Measurements from ENCODE around the gene SF3B2.

SF3B2 gene

DNA sequence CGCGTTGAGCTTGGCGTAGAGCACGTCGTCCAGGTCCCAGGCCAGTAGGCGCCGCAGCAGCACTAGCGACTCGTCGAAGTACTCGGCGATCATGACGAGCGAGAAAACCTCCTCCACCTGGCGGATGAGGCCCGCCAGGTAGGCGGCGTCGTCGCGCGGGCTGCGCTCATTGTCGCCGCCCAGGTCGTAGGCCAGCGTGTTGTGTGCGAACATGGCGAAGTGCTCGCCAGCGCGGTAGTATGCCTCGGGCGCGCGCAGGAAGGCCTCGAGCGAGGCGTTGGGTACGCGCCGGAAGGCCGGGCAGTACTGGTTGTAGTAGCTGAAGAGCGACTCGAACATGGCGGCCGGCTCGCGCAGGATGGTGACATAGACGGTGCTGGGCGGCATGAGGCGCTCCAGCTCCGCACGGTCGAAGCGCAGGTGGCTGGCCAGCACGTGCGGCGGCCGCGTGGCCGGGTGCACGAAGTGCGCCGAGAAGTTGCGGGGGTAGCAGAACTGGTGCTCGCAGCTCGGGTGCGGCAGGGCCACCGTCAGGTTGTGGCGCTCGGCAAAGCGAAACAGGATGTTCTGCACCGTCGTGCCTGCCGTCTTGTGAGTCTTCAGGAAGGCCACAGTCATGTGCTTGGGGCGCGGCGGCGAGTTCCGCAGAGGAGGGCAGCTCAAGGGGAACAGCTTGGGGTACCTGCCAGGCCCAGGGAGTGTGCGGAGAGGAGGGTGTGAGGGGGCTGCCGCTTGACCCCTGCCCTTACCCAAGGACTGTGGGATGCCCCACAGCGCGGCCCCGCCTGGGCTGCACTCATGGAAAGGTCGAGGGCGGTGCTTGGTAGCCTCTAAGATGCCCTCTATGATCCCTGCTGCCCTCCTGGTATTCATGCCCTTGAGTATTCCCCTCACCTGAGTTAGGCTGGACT, 8.9 kb upstream of the SF3B2 start:
- TF ChIP-seq, protein P1, sequence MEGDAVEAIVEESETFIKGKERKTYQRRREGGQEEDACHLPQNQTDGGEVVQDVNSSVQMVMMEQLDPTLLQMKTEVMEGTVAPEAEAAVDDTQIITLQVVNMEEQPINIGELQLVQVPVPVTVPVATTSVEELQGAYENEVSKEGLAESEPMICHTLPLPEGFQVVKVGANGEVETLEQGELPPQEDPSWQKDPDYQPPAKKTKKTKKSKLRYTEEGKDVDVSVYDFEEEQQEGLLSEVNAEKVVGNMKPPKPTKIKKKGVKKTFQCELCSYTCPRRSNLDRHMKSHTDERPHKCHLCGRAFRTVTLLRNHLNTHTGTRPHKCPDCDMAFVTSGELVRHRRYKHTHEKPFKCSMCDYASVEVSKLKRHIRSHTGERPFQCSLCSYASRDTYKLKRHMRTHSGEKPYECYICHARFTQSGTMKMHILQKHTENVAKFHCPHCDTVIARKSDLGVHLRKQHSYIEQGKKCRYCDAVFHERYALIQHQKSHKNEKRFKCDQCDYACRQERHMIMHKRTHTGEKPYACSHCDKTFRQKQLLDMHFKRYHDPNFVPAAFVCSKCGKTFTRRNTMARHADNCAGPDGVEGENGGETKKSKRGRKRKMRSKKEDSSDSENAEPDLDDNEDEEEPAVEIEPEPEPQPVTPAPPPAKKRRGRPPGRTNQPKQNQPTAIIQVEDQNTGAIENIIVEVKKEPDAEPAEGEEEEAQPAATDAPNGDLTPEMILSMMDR (conservative IDR thresholded peaks at IDR 0.05; ENCODE audit: control insufficient read depth, insufficient read depth, low read depth, low read length), result no peak
- DNase-seq (ENCODE audit: low read depth), result no peak
- no peak overlapping the region for H3K4me3 ChIP-seq (ENCODE audit: control insufficient read depth, low read depth, low read length)

DNA sequence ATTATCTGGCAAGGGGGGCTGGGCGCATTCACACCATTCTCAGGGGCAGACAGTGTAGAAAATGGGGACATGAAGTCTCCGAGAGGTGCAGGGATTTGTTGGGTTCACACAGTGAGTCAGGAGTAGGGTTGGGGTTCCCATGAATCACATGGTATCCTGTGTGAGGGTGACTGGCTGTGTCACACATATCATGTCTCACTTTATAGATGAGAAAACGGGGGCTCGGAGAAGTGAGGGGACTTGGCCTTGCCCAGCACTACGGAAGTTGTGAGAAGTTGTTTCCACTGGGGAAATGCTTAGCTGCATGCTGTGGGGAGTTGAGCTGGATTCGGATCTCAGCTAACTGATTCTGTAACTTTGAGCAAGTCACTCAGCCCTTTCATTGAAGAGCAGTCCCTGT, 7.4 kb upstream of the SF3B2 start:
- H3K4me3 ChIP-seq (ENCODE audit: control insufficient read depth, low read depth, low read length), result no peak overlapping the region
- TF ChIP-seq, protein P1 (conservative IDR thresholded peaks at IDR 0.05; ENCODE audit: control insufficient read depth, insufficient read depth, low read depth, low read length), result no peak
- no peak for DNase-seq (ENCODE audit: low read depth)

DNA sequence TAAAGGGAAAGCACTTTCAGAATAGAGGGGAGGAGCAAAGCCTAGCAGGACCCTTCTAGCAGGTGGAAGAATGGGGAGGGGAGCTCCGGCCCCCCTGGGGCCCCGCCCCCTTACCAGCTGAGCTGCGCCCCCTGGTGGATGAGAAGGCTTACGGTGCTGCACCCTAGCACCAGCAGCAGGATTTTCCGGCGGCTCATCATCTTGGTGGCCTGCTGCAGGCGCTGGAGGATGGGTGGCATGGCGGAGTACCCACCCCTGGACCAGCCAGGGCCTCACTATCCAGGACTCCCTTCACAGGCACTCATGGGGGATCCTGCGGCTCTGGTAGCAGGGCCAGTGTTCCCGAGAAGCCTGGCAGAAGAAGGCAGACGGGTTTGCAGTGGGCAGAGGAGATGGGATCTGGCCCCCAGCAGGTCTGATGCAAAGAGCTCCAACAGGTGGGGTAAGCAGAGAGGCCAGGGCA, 7.0 kb upstream of the SF3B2 start:
- DNase-seq (ENCODE audit: low read depth), result peak; percentile 68
- no peak overlapping the region for H3K4me3 ChIP-seq (ENCODE audit: control insufficient read depth, low read depth, low read length)
- TF ChIP-seq, protein P1 (conservative IDR thresholded peaks at IDR 0.05; ENCODE audit: control insufficient read depth, insufficient read depth, low read depth, low read length), result peak; percentile 88

DNA sequence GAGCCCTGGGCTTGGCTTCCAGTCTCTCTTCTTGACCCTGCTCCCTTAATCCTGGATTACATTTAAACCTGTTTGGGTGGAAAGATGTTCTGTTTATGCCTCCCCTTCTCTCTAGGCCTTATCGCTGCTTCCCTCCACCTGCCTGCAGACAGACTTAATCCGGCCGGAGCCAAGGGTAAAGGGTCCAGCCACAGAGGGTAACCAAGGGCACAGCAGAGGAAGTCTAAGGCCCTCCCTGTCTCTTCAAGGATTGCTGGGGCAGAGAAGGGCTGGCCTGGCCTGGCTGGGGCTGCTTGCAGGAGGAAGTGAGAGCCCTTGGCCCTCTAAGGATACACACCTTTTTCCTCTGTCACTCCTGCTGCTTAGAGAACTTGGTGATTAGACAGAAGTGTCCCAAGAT, 5.3 kb upstream of the SF3B2 start:
- no peak for DNase-seq (ENCODE audit: low read depth)

DNA sequence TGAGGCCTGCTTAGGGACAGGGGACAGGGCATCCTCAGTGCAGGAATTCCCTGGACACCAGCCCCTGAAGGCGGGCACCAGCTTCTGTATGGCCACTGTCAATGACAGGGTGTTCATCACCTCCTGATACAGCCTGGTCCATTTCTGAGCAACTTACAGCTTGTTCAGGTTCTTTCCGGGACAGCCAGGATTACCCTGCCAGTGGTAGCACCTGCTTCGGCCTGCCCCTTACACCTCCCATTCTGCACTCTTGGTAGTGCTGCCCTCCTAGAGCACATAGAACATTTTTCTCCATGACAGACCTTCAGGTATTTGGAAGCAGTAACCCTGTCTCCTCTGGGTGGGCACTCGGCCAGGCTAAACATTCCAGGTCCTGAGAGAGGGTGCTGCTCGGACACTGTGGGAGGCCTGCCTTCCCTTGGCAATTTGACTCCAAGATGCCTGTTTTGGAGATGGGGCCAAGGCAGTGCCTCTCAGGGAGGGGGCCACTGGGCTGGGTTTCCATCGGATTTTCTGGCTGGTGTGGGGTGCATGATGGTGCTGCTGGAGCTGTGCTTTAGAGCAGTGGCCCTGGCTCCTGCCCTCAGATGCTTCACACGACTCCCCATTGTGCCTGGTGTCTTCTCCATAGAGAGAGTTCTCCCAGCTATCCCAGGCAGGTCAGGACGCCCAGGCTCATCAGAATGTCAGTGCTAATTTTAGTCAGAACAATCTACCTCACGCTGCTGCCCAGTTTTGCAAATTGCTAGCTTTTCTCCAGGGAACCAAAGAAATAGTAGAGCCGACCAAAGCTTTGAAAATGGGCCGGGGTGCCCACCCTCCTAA, 4.4 kb upstream of the SF3B2 start:
- H3K4me3 ChIP-seq (ENCODE audit: control insufficient read depth, low read depth, low read length), result no peak overlapping the region
- TF ChIP-seq, protein P1 (conservative IDR thresholded peaks at IDR 0.05; ENCODE audit: control insufficient read depth, insufficient read depth, low read depth, low read length), result no peak
- DNase-seq (ENCODE audit: low read depth), result no peak

More for the DNA sequence above, 5.3 kb upstream of the SF3B2 start:
- TF ChIP-seq, protein P1 (conservative IDR thresholded peaks at IDR 0.05; ENCODE audit: control insufficient read depth, insufficient read depth, low read depth, low read length), result no peak
- no peak overlapping the region for H3K4me3 ChIP-seq (ENCODE audit: control insufficient read depth, low read depth, low read length)

DNA sequence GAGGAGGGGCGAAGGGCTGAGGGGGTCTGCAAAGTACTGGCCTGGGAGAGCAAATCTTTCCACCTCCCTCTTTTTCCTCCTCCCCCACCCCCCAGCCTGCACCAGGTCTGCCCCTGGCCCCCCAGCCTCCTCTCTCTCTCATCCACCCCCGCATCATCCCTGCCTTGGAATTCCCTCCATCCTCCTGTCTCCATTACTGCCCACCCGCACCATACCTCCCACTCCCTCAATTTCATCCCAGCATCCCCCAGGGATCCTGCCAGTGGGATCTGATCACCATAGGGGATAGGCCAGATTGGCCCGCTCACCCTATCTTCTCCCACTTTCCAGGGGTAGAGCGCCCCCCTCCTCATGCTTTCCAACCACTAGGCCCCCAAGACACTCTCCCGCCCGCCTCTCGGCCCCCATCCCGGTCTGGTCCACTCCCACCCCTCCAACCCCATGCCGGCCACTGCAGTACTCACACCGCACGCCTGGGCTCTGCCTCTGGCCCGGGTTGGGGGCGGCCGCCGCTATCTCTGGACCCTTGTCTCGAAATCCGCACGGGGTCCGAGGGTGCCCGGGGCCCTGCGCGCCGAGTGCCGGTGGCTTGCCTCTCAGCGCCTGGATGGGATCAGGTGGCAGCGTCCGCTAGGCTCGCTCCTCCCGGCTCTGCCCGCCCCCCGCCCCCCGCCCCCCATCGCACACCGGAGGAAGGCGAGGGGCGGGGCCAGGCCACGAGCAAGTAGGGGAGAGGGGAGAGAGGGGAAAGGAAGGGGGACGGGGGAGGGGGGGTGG, 3.4 kb upstream of the SF3B2 start, which contains the start of gene GAL3ST3:
Gene GAL3ST3 (minus strand): TSS at position 615 of the 777 bp plus-strand sequence. CDS start 3,746 bp downstream, outside the sequence.
- no peak for DNase-seq (ENCODE audit: low read depth)
- TF ChIP-seq, protein P1 (conservative IDR thresholded peaks at IDR 0.05; ENCODE audit: control insufficient read depth, insufficient read depth, low read depth, low read length), result no peak
- H3K4me3 ChIP-seq (ENCODE audit: control insufficient read depth, low read depth, low read length), result no peak within 1 kb of the TSS
